ENCODE measurements around the gene RUSF1.
"Not testable (repeated sequence)": the region's sequence is repeated elsewhere in the genome, so short reads cannot be mapped to it uniquely, and the experiment has no call there.

RUSF1 gene

GRCh38 chr16:31485571-31485970 lies 22.6 kb downstream of the RUSF1 start:
- no peak for DNase-seq

DNA sequence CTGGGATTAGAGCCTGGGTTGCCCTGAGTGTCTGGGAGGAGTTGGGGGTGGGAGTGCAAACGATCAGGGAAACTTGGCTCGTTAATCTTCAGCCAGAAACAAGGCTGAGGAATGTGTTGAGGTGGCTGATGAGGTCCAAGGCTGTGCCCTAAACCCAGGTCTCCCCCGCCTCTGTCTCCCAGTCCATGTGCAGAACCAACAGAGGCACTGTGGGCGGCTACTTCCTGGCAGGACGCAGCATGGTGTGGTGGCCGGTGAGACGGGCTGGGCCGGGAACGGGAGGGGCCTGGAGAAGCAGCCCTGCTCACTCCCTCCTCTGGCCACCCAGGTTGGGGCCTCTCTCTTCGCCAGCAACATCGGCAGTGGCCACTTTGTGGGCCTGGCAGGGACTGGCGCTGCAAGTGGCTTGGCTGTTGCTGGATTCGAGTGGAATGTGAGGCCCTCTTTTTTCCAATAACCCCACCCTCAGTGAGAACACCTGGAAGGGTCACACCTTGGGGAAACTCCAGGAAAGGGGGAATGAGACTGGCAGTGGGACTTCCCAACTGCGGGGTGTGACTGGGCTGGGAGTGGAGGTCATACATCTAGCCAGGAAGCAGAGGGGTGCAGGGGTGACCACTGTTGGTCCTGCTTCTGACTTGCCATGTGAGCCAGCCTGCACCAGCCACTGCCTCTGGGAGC lies 23.6 kb downstream of the RUSF1 start:
- DNase-seq, result no peak

- DNase-seq, result not testable (repeated sequence)
Measured at GRCh38 chr16:31484048-31484447, 24.1 kb downstream of the RUSF1 start.

DNA sequence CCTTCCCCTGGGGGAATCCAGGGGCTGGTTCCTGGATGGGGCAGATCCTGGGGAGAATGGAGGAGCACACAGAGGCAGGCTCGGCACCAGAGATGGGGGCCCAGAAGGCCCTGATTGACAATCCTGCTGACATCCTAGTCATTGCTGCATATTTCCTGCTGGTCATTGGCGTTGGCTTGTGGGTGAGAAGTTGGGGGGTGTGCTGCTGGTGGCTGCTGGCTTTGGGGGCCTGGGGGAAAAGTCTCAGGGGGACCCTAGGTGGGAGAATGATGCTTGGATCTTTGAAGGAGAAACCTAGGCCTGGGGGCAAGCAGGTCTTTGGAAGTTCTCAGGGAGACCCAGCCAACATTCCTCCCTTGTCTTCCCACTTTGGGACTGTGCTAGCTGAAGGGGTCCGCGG lies 25.1 kb downstream of the RUSF1 start, which contains the start of gene SLC5A2:
Gene SLC5A2, plus strand, starts transcription at position 43 of the 400 bp plus-strand sequence. Its CDS starts 14 bp downstream, at position 57.
- no peak for DNase-seq

GRCh38 chr16:31480851-31481536 lies 27.2 kb downstream of the RUSF1 start:
- no peak for DNase-seq

DNA sequence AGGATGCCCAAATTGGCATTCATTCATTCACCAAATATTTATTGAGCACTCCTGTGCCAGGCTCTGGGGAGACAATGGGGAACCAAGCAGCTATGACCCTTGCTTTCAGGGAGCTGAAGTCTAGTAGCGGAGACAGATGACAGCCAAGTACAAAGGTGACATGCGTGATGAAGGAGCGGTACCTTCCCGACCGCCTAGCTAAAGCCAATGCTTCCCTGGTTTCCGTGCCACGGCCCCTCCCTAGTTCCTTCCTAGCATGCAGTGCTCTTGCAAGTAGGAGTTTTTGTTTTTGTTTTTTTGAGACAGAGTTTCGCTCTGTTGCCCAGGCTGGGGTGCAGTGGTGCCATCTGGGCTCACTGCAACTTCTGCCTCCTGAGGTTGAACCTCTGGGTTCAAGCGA lies 28.4 kb downstream of the RUSF1 start:
- DNase-seq, result no peak

DNA sequence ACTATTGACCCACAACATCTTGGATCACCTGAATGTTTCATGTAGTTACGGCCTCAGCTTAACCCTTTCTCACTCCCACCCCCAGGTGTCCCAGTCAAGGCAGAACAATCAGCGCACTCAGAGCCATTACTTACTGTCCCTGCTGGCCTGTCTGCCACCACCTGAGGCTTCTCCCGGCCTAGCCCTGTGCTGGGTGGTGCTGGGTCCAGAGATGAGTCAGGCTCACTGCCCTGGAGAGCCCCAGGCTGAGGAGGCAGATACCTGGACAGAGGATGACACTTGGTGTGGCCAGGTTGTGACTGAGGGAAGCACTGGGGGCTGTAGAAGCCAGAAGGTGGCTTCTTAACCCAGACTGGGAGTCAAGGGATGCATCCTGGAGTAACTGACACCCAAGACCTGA lies 29.2 kb downstream of the RUSF1 start:
- DNase-seq, result no peak

- DNase-seq, result peak; percentile 48
Measured at GRCh38 chr16:31477220-31478216, 30.7 kb downstream of the RUSF1 start.

- peak; percentile 92 for DNase-seq
Measured at GRCh38 chr16:31476303-31477219, 31.6 kb downstream of the RUSF1 start.

- no peak for DNase-seq
Measured at GRCh38 chr16:31475946-31476302, 32.3 kb downstream of the RUSF1 start.

- no peak for DNase-seq
Measured at GRCh38 chr16:31474773-31475738, 33.1 kb downstream of the RUSF1 start.

GRCh38 chr16:31474173-31474714 lies 33.9 kb downstream of the RUSF1 start:
- no peak for DNase-seq

- DNase-seq, result no peak
Measured at GRCh38 chr16:31473264-31473984, 34.8 kb downstream of the RUSF1 start.

- DNase-seq, result peak; percentile 75
Measured at GRCh38 chr16:31472709-31473203, 35.4 kb downstream of the RUSF1 start.

GRCh38 chr16:31471875-31472708 lies 36.1 kb downstream of the RUSF1 start, which contains the start of gene TGFB1I1:
TGFB1I1 (plus strand) TSS chr16:31472152; CDS start chr16:31472189, 37 bp downstream.
- no peak for DNase-seq

DNA sequence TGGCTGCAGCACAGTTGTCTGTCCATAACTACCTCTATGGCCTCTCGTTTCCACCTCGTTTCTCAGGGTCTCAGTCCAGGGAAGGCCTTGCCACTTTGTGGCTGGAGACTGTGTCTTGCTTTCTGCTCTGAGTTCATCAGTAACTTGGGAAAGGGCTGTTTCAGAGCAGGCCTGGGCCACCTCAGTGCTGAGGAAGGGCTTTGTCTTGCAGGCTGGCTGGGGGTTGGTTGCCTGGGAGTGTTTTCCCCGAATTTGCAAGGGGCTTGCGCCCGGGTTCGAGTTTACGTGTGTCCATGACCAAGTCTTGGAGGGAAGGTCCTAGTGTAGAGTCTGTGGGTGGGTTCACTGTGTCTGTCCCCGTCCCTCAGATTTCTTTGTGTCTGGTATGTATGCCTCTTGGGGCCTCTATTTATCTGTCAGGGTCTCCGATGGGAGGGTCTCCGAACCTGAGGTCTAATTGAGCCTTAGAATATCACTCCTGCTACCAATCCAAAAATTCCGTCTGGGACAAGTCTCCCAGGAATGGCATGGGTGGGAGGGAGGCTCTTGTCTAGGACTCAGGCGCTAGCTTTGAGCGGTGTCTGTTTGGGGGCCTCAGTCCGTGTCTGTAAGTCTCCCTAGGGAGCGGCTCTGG lies 36.8 kb downstream of the RUSF1 start:
- DNase-seq, result no peak

DNA sequence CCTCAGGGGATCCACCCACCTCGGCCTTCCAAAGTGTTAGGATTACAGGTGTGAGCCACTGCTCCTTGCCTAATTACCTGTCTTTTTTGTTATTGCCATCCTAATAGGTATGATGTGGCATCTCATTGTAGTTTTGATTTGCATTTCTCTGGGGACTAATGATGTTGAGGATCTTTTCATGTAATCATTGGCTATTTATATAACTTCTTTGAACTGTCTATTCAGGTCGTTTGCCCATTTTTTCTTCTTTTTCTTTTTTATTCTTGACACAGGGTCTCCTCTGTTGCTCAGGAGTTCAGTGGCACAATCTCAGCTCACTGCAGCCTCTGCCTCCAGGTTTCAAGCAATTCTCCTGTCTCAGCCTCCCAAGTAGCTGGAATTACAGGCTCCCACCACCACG lies 37.6 kb downstream of the RUSF1 start:
- no peak for DNase-seq

GRCh38 chr16:31467858-31468257 lies 40.3 kb downstream of the RUSF1 start:
- no peak for DNase-seq

All from activated CD4-positive, alpha-beta T cell treated with anti-CD3 and anti-CD28 coated beads for 48 hours (primary cell).